Renal pelvis (tissue), 4 donors: ENCODE measurements around the gene EXOC4. TPM values are rescaled to one million over a fixed set of nuclear protein-coding genes. Genes with fewer than 3 reads are reported as not detected.

Experiments
- DNase-seq: peaks from one replicate; pipeline ENCODE4 v3.0.0-alpha.2; 2013
- polyA plus RNA-seq, 3 donors: library from polyadenylated mRNA; unstranded; fragments of 120-200 nt; gene quantifications; one replicate each; pipeline ENCODE4 v1.2.1, GENCODE V29; 2013; ENCODE audit not compliant: insufficient read length in 3 of 3

Gene EXOC4
- polyA plus RNA-seq, 3 donors: 66.8 to 69.1 (median 67.4) TPM

- DNase-seq: no peak
Observed at GRCh38 chr7:134029743-134030142, 776.9 kb downstream of the EXOC4 start.

- no peak for DNase-seq
Observed at GRCh38 chr7:134030460-134030865, 777.6 kb downstream of the EXOC4 start.

GRCh38 chr7:134031835-134032617 lies 779.1 kb downstream of the EXOC4 start:
- no peak for DNase-seq

- DNase-seq: no peak
Observed at GRCh38 chr7:134034652-134035051, 781.8 kb downstream of the EXOC4 start.

- DNase-seq: no peak
Observed at GRCh38 chr7:134037991-134038390, 785.1 kb downstream of the EXOC4 start.

GRCh38 chr7:134040988-134041387 lies 788.1 kb downstream of the EXOC4 start:
- DNase-seq: no peak

GRCh38 chr7:134041477-134041876 lies 788.6 kb downstream of the EXOC4 start:
- DNase-seq: no peak

- DNase-seq: no peak
Observed at GRCh38 chr7:134042307-134042706, 789.4 kb downstream of the EXOC4 start.

- DNase-seq: no peak
Observed at GRCh38 chr7:134044682-134045081, 791.8 kb downstream of the EXOC4 start.

- DNase-seq: no peak
Observed at GRCh38 chr7:134045716-134046115, 792.8 kb downstream of the EXOC4 start.

GRCh38 chr7:134046594-134047128 lies 793.8 kb downstream of the EXOC4 start:
- DNase-seq: no peak

- no peak for DNase-seq
Observed at GRCh38 chr7:134047675-134048074, 794.8 kb downstream of the EXOC4 start.

GRCh38 chr7:134048166-134048565 lies 795.3 kb downstream of the EXOC4 start:
- no peak for DNase-seq

GRCh38 chr7:134051020-134051419 lies 798.1 kb downstream of the EXOC4 start:
- DNase-seq: no peak

- DNase-seq: no peak
Observed at GRCh38 chr7:134056816-134057215, 803.9 kb downstream of the EXOC4 start.

GRCh38 chr7:134058521-134058920 lies 805.6 kb downstream of the EXOC4 start:
- DNase-seq: no peak

- DNase-seq: no peak
Observed at GRCh38 chr7:134058980-134059379, 806.1 kb downstream of the EXOC4 start.

GRCh38 chr7:134059921-134060320 lies 807.0 kb downstream of the EXOC4 start:
- no peak for DNase-seq

- DNase-seq: no peak
Observed at GRCh38 chr7:134060874-134061273, 808.0 kb downstream of the EXOC4 start.

GRCh38 chr7:134062460-134062859 lies 809.6 kb downstream of the EXOC4 start:
- no peak for DNase-seq

GRCh38 chr7:134065415-134065814 lies 812.5 kb downstream of the EXOC4 start:
- no peak for DNase-seq

- DNase-seq: no peak
Observed at GRCh38 chr7:134067164-134067563, 814.3 kb downstream of the EXOC4 start.

GRCh38 chr7:134068670-134069069 lies 815.8 kb downstream of the EXOC4 start:
- DNase-seq: no peak

- no peak for DNase-seq
Observed at GRCh38 chr7:134069187-134069586, 816.3 kb downstream of the EXOC4 start.
